Lung (tissue), 12 donors: ENCODE measurements around the gene CKAP2L. TPM values are rescaled to one million over a fixed set of nuclear protein-coding genes. Genes with fewer than 3 reads are reported as not detected.

Experiments
- ATAC-seq: fragments of 200-7000 bp; cut with Tn5 transposase; one replicate; pipeline ENCODE4 v1.9.1; 2020; ENCODE audit warnings: moderate number of reproducible peaks; ENCODE audit not compliant: insufficient read depth, low FRiP score
- DNase-seq, 3 donors: peaks; one replicate each; pipeline ENCODE4 v3.0.0-alpha.2; 2013 to 2017
- H3K27ac ChIP-seq, 2 donors: one replicate each; pipeline ENCODE4 v1.5.1; 2013; ENCODE audit warnings: mild to moderate bottlenecking in 2 of 2, moderate library complexity in 2 of 2, control low read depth in 1 of 2, inconsistent platforms in 1 of 2, low read depth in 1 of 2, low read length in 1 of 2
- H3K27me3 ChIP-seq, 3 donors: one replicate each; pipeline ENCODE4 v1.5.1; 2013; ENCODE audit warnings: low read length in 2 of 3; ENCODE audit not compliant: control insufficient read depth in 3 of 3, insufficient read depth in 3 of 3
- H3K36me3 ChIP-seq, 4 donors: one replicate each; pipeline ENCODE4 v1.5.1; 2013; ENCODE audit warnings: low read length in 4 of 4, mild to moderate bottlenecking in 1 of 4, moderate library complexity in 1 of 4; ENCODE audit not compliant: control insufficient read depth in 4 of 4, insufficient read depth in 4 of 4
- H3K4me1 ChIP-seq, 5 donors: one replicate each; pipeline ENCODE4 v1.5.1; 2013; ENCODE audit warnings: low read length in 5 of 5, mild to moderate bottlenecking in 2 of 5, moderate library complexity in 1 of 5; ENCODE audit not compliant: control insufficient read depth in 5 of 5, insufficient read depth in 5 of 5
- H3K4me3 ChIP-seq: one replicate; pipeline ENCODE4 v1.5.1; 2013; ENCODE audit warnings: mild to moderate bottlenecking, control low read depth, moderate library complexity
- H3K9ac ChIP-seq, 2 donors: one replicate each; pipeline ENCODE4 v1.5.1; 2013; ENCODE audit warnings: low read length in 2 of 2, control low read depth in 1 of 2; ENCODE audit not compliant: insufficient read depth in 1 of 2
- H3K9me3 ChIP-seq, 4 donors: one replicate each; pipeline ENCODE4 v1.5.1; 2013; ENCODE audit warnings: low read length in 3 of 4, mild to moderate bottlenecking in 1 of 4, moderate library complexity in 1 of 4; ENCODE audit not compliant: control insufficient read depth in 4 of 4, insufficient read depth in 3 of 4
- CTCF ChIP-seq: IDR thresholded peaks from 2 replicates; pipeline ENCODE4 v1.5.1; 2012; ENCODE audit warnings: mild to moderate bottlenecking; ENCODE audit errors: control extremely low read depth, extremely low read depth
- WGBS, 2 donors: extraction: QIAGEN DNeasy Blood & Tissue Kit; methylation state at CpG; one replicate each; pipeline ENCODE4 v1.1.7; 2013; 5-methylcytosine and 5-hydroxymethylcytosine counted together
- polyA plus RNA-seq, 2 donors: library from polyadenylated mRNA; stranded (reverse); fragments of 200-250 nt; gene quantifications; one replicate each; pipeline ENCODE4 v1.2.1, GENCODE V29; 2013
- total RNA-seq, 2 donors: library from RNA; depleted of rRNA in 1 of 2; stranded (reverse); fragments of >200 nt in 1 of 2; gene quantifications; one replicate each; pipeline ENCODE4 v1.2.1, GENCODE V29; 2014 to 2021
- donor health status: control.
- donor health status: control.
- donor health status: Bipolar disorder and iron deficiency.
- donor health status: healthy.
- donor health status: DM: yes; HTN: yes; CAD: no.

CKAP2L gene
- total and polyA plus RNA-seq, 4 donors, result 0.48 to 4.0 (median 0.61) TPM

GRCh38 chr2:112803691-112804521 is 39.5 kb upstream of the CKAP2L start:
- H3K36me3 ChIP-seq, result no peaks in the 10 kb centered on the region
- ATAC-seq (no peak), DNase-seq (no peak)
- H3K4me3 ChIP-seq, result no peak overlapping the region
- H3K27ac ChIP-seq, result no peak overlapping the region
- TF ChIP-seq CTCF, result no peak
- no peaks in the 10 kb centered on the region for H3K27me3 ChIP-seq
- WGBS, 2 donors, result 75 to 90% methylated on average over 5 of the region's 5 CpGs
- peaks cover 0 to 5% (median 2%) of the 10 kb centered on the region in 4 donors for H3K9me3 ChIP-seq
- no peak overlapping the region for H3K9ac ChIP-seq
- peaks cover 0 to 4% (median 0%) of the 10 kb centered on the region in 5 donors for H3K4me1 ChIP-seq

- no peak overlapping the region for H3K27ac ChIP-seq
- H3K4me1 ChIP-seq, result no peaks in the 10 kb centered on the region
- H3K9ac ChIP-seq, result no peak overlapping the region
- H3K27me3 ChIP-seq, result no peaks in the 10 kb centered on the region
- H3K9me3 ChIP-seq, result peaks cover 0 to 2% (median 0%) of the 10 kb centered on the region in 4 donors
- 73 to 85% methylated on average over 4 of the region's 4 CpGs for WGBS, 2 donors
- no peak for ATAC-seq
- no peaks in the 10 kb centered on the region for H3K36me3 ChIP-seq
- no peak for DNase-seq
- TF ChIP-seq CTCF, result no peak
- no peak overlapping the region for H3K4me3 ChIP-seq
These were observed 36.6 kb upstream of the CKAP2L start for GRCh38 chr2:112800881-112801583.

- no peak for DNase-seq
- no peak overlapping the region for H3K27ac ChIP-seq
- no peak overlapping the region for H3K9ac ChIP-seq
- no peak for TF ChIP-seq CTCF
- H3K9me3 ChIP-seq, result peaks cover 0 to 5% (median 0%) of the 10 kb centered on the region in 4 donors
- whole genome bisulfite sequencing, 2 donors, result 56 to 73% methylated on average over 8 of the region's 8 CpGs
- H3K4me3 ChIP-seq, result no peak overlapping the region
- H3K36me3 ChIP-seq, result no peaks in the 10 kb centered on the region
- no peak for ATAC-seq
- peaks cover 0 to 16% (median 4%) of the 10 kb centered on the region in 5 donors for H3K4me1 ChIP-seq
- H3K27me3 ChIP-seq, result no peaks in the 10 kb centered on the region
These were observed 34.9 kb upstream of the CKAP2L start for GRCh38 chr2:112798979-112799975.
